Body of pancreas (tissue), 4 donors: ENCODE data around the gene DTNBP1. TPM values are rescaled to one million over a fixed set of nuclear protein-coding genes. Genes with fewer than 3 reads are reported as not detected.

ENCODE experiments used
- ATAC-seq: fragments of 150-250 bp; one replicate; pipeline ENCODE4 v1.9.1; 2016
- DNase-seq, 4 donors: peaks; one replicate each; pipeline ENCODE4 v3.0.0-alpha.2; 2019
- H3K27ac ChIP-seq, 4 donors: fragments of 200-600 bp; sonication (generic); 1 replicate in 3 of 4; 2 replicates in 1 of 4; pipeline versions ENCODE4 v1.5.1 to v1.6.1; 2016 to 2019; ENCODE audit warnings: mild to moderate bottlenecking in 1 of 4, mixed read lengths in 1 of 4, moderate library complexity in 1 of 4
- H3K27me3 ChIP-seq, 2 donors: fragments of 200-600 bp; sonication (generic); one replicate each; pipeline ENCODE4 v1.6.0; 2016; ENCODE audit warnings: mild to moderate bottlenecking in 1 of 2
- H3K36me3 ChIP-seq, 2 donors: fragments of 200-600 bp; sonication (generic); replicated peaks in 1 of 2; 2 replicates each; pipeline ENCODE4 v1.5.1; 2016; ENCODE audit warnings: low read depth in 2 of 2; ENCODE audit not compliant: insufficient read depth in 1 of 2
- H3K4me1 ChIP-seq: fragments of 200-600 bp; sonication (generic); one replicate; pipeline ENCODE4 v1.6.0; 2016
- H3K4me3 ChIP-seq, 2 donors: fragments of 200-600 bp; sonication (generic); 1 replicate in 1 of 2; 2 replicates in 1 of 2; pipeline ENCODE4 v1.5.1; 2016 to 2019
- H3K9me3 ChIP-seq, 3 donors: fragments of 200-600 bp; sonication (generic); 1 replicate in 2 of 3; 2 replicates in 1 of 3; pipeline ENCODE4 v1.5.1; 2016
- CTCF ChIP-seq, 7 experiments: fragments of 450-650 bp in 4 of 7; fragments of 200-600 bp in 3 of 7; sonication (generic) in 3 of 7; IDR thresholded peaks; one replicate each; pipeline ENCODE4 v1.5.1; 2016 to 2019; ENCODE audit warnings: antibody characterized with exemption in 7 of 7
- POLR2A ChIP-seq, 3 donors: fragments of 450-650 bp; IDR thresholded peaks; one replicate each; pipeline ENCODE4 v1.6.1; 2016; ENCODE audit warnings: antibody characterized with exemption in 3 of 3, mild to moderate bottlenecking in 2 of 3
- WGBS, 2 donors: methylation state at CpG; one replicate each; pipeline ENCODE4 v1.1.5; 2017; 5-methylcytosine and 5-hydroxymethylcytosine counted together
- intact Hi-C: fragments of 100-400 bp; cut with DNase I; formaldehyde crosslinking; loops from one replicate; pipeline ENCODE4 v1.15.1; 2023
- total RNA-seq, 2 donors: library from RNA; depleted of rRNA; stranded (reverse); fragments of >200 nt; gene quantifications; one replicate each; pipeline ENCODE4 v1.1.0, GENCODE V29; 2016

Gene DTNBP1
- total RNA-seq, 2 donors from 2014 or later, result 3.3 to 5.2 TPM

GRCh38 chr6:15678514-15678913 lies 15.7 kb upstream of the DTNBP1 start:
- H3K4me3 ChIP-seq, result no peak overlapping the region
- ATAC-seq, result no peak
- no peaks in the 10 kb centered on the region for H3K27me3 ChIP-seq
- H3K36me3 ChIP-seq, result no peaks in the 10 kb centered on the region
- no peaks in the 10 kb centered on the region for H3K4me1 ChIP-seq
- intact Hi-C loops, result no loop called here
- no peak for DNase-seq
- no peak overlapping the region for H3K27ac ChIP-seq
- TF ChIP-seq POLR2A (IDR thresholded peaks at IDR 0.05) (no peak), CTCF (IDR thresholded peaks at IDR 0.05) (no peak)
- H3K9me3 ChIP-seq, result no peaks in the 10 kb centered on the region

GRCh38 chr6:15677822-15678221 lies 15.0 kb upstream of the DTNBP1 start:
- ATAC-seq, result no peak
- intact Hi-C loops, result no loop called here

GRCh38 chr6:15675536-15676220 lies 12.8 kb upstream of the DTNBP1 start:
- intact Hi-C loops, result no loop called here
- no peaks in the 10 kb centered on the region for H3K36me3 ChIP-seq
- H3K27ac ChIP-seq, result no peak overlapping the region
- H3K4me3 ChIP-seq, result no peak overlapping the region
- no peaks in the 10 kb centered on the region for H3K9me3 ChIP-seq
- no peaks in the 10 kb centered on the region for H3K27me3 ChIP-seq
- ATAC-seq (no peak), DNase-seq (no peak)
- 79 to 87% methylated on average over 3 of the region's 3 CpGs for WGBS, 2 donors
- TF ChIP-seq CTCF (IDR thresholded peaks at IDR 0.05), result no peak
- no peak for TF ChIP-seq POLR2A (IDR thresholded peaks at IDR 0.05)
- H3K4me1 ChIP-seq, result no peaks in the 10 kb centered on the region

More at GRCh38 chr6:15677822-15678221, 15.0 kb upstream of the DTNBP1 start:
- no peaks in the 10 kb centered on the region for H3K9me3 ChIP-seq
- no peaks in the 10 kb centered on the region for H3K4me1 ChIP-seq
- no peak overlapping the region for H3K27ac ChIP-seq
- H3K27me3 ChIP-seq, result no peaks in the 10 kb centered on the region
- TF ChIP-seq POLR2A (IDR thresholded peaks at IDR 0.05) (no peak), CTCF (IDR thresholded peaks at IDR 0.05) (no peak)
- no peaks in the 10 kb centered on the region for H3K36me3 ChIP-seq
- H3K4me3 ChIP-seq, result no peak overlapping the region
- 91 to 97% methylated on average over 6 of the region's 6 CpGs for WGBS, 2 donors
- no peak for DNase-seq

GRCh38 chr6:15674690-15675386 lies 12.0 kb upstream of the DTNBP1 start:
- TF ChIP-seq CTCF (IDR thresholded peaks at IDR 0.05) (no peak), POLR2A (IDR thresholded peaks at IDR 0.05) (no peak)
- Histone ChIP-seq H3K9me3 (no peaks in the 10 kb centered on the region), H3K4me3 (no peak overlapping the region), H3K4me1 (no peaks in the 10 kb centered on the region), H3K27me3 (no peaks in the 10 kb centered on the region), H3K27ac (no peak overlapping the region), H3K36me3 (no peaks in the 10 kb centered on the region)
- DNase-seq (no peak), ATAC-seq (no peak)
- intact Hi-C loops, result no loop called here
- WGBS, 2 donors, result 66 to 69% methylated on average over 9 of the region's 9 CpGs

GRCh38 chr6:15673666-15674065 lies 10.8 kb upstream of the DTNBP1 start:
- ATAC-seq, result no peak
- Histone ChIP-seq H3K4me3 (no peak overlapping the region), H3K9me3 (no peaks in the 10 kb centered on the region), H3K4me1 (no peaks in the 10 kb centered on the region), H3K27ac (no peak overlapping the region), H3K36me3 (no peaks in the 10 kb centered on the region), H3K27me3 (no peaks in the 10 kb centered on the region)
- WGBS, 2 donors, result 78% methylated on average over 3 of the region's 3 CpGs
- no peak for TF ChIP-seq POLR2A (IDR thresholded peaks at IDR 0.05)
- no peak for TF ChIP-seq CTCF (IDR thresholded peaks at IDR 0.05)
- no peak for DNase-seq
- intact Hi-C loops, result no loop called here
